Measurements from ENCODE around the gene CISD2. TPM values are rescaled to one million over a fixed set of nuclear protein-coding genes. Genes with fewer than 3 reads are reported as not detected.
"Not testable (repeated sequence)": the region's sequence is repeated elsewhere in the genome, so short reads cannot be mapped to it uniquely, and the experiment has no call there.

CISD2 gene
- total RNA-seq, 1 experiment from 2014 or later: 40.7 TPM

DNA sequence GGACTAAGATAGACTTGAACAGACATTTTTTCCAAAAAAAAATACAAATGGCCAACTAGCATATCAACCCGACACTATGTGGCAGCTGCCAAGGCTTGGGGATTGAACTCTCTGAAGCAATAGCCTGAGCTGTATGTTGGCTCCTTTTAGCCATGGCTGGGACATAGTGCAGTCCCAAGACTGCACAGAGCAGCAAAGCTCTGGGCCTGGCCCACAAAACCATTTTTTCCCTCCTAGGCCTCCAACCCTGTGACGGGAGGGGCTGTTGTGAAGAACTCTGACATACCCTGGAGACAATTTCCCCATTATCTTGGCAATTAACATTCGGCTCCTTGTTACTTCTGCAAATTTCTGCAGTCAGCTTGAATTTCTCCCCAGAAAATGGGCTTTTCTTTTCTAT, 50.1 kb downstream of the CISD2 start:
- no peak for DNase-seq (ENCODE audit: low read depth)

DNA sequence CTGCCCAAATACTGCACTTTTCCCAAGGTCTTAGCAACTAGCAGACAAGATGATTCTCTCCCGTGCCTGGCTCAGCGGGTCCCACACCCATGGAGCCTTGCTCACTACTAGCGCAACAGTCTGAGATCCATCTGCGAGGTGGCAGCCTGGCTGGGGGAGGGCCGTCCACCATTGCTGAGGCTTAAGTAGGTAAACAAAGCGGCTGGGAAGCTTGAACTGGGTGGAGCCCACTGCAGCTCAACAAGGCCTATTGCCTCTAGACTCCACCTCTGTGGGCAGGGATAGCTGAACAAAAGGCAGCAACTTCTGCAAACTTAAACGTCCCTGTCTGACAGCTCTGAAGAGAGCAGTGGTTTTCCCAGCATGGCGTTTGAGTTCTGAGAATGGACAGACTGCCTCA, 50.9 kb downstream of the CISD2 start:
- not testable (repeated sequence) for DNase-seq (ENCODE audit: low read depth)

DNA sequence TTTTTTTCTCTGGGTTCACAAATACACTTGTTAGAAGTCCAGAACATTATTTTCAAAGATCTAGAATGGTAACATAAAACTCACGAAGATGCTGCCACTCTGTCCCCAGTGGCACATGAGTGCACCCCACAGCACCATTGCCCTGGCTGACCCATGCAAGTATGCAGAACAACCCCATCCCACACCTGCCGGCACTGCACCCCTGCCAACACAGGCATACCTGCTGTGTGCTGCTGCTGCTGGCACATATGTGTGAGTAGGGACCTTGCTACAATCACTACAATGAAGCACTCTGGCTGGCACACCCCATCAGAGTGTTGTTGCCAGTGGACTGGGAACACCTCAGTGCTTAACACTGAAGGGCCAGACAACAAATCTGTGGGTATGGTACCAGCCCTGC, 66.9 kb downstream of the CISD2 start:
- DNase-seq (ENCODE audit: low read depth): no peak

DNA sequence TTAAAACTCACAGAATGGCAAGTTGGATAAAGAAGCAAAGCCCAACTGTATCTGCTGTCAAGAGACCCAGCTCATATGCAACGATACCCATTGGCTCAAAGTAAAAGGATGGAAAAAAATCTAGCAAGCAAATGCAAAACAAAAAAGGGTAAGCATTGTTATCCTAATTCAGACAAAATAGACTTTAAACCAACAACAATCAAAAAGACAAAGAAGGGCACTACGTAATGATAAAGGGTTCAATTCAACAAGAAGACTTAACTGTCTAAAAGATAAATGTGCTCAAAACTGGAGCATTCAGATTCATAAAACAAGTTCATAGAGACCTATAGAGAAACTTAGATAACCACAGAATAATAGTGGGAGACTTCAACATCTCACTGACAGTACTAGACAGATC, 69.3 kb downstream of the CISD2 start:
- DNase-seq (ENCODE audit: low read depth): not testable (repeated sequence)

Other genes with a start within 250 kb of the CISD2 start
- 21.1 and 24.4 TPM in 2 replicates for gene MANBA, start 108.0 kb upstream of the CISD2 start, total RNA-seq (2014; rRNA removed)
- 343 and 417 TPM in 2 replicates for gene UBE2D3, start 41.4 kb upstream of the CISD2 start, total RNA-seq (2014; rRNA removed)
- gene SLC9B1, start 150.7 kb downstream of the CISD2 start, total RNA-seq (2014; rRNA removed): 0.13 and 0.52 TPM in 2 replicates
- 12.2 and 13.0 TPM in 2 replicates for gene SLC9B2, start 207.8 kb downstream of the CISD2 start, total RNA-seq (2014; rRNA removed)
- gene BDH2, start 230.8 kb downstream of the CISD2 start, total RNA-seq (2014; rRNA removed): 58.6 and 68.1 TPM in 2 replicates

Measured in LHCN-M2 (cell line).